HepG2 (cell line): ENCODE results near the gene CD4. TPM values are rescaled to one million over a fixed set of nuclear protein-coding genes. Genes with fewer than 3 reads are reported as not detected.
"Not testable (repeated sequence)": the region's sequence is repeated elsewhere in the genome, so short reads cannot be mapped to it uniquely, and the experiment has no call there.

Source experiments
- ATAC-seq: fragments of 200-7000 bp; cut with Tn5 transposase; 3 replicates; pipeline ENCODE4 v1.9.1; 2020; ENCODE audit warnings: mild to moderate bottlenecking, moderate library complexity
- BruUV-seq: library from RNA; stranded (reverse); fragments of 400-500 nt; replicated peaks from 2 replicates; lab custom pipeline; 2021; lab: Mats Ljungman, UMichigan
- CTCF ChIA-PET: fragments of 300-600 bp; formaldehyde crosslinking; extraction: SDS; loops from one replicate; lab custom pipeline; 2021; ENCODE audit warnings: low total read pairs, inconsistent platforms, low intra/inter-chr PET ratio; lab: Yijun Ruan, JAX
- POLR2A ChIA-PET: fragments of 350-600 bp; sonication (Branson Sonifier 250); formaldehyde crosslinking; loops from one replicate; lab custom pipeline; 2020; ENCODE audit warnings: antibody characterized with exemption, inconsistent platforms; lab: Yijun Ruan, JAX
- DNase-seq: peaks from one replicate; pipeline ENCODE4 v3.0.0-alpha.2; 2015; ENCODE audit warnings: low spot score
- FAIRE-seq: peaks from 3 replicates; lab custom pipeline; 2011; peaks lifted over from hg19 to GRCh38; lab: Jason Lieb, UNC
- H2AFZ ChIP-seq: one replicate; pipeline ENCODE4 v1.6.1; 2011; ENCODE audit warnings: low read length, inconsistent platforms
- H3K27ac ChIP-seq: fragments of 300-600 bp; 3 replicates; pipeline ENCODE4 v1.8.0; 2011; ENCODE audit warnings: mixed run types, mild to moderate bottlenecking, mixed read lengths, low read length, inconsistent platforms; ENCODE audit not compliant: insufficient read depth; ENCODE audit errors: extremely low read length
- H3K27me3 ChIP-seq, 2 experiments: fragments of 200-600 bp in 1 of 2; 2 replicates in 1 of 2; 3 replicates in 1 of 2; pipeline versions ENCODE4 v1.6.0 to v1.8.0; 2011; ENCODE audit warnings: low read length in 2 of 2, mild to moderate bottlenecking in 2 of 2, moderate library complexity in 2 of 2, inconsistent platforms in 1 of 2; ENCODE audit not compliant: insufficient read depth in 2 of 2, control insufficient read depth in 1 of 2
- H3K36me3 ChIP-seq, 2 experiments: fragments of 200-600 bp in 1 of 2; replicated peaks in 1 of 2; 2 replicates in 1 of 2; 3 replicates in 1 of 2; pipeline versions ENCODE4 v1.5.1 to v1.8.0; 2011; ENCODE audit warnings: low read length in 2 of 2, inconsistent platforms in 1 of 2; ENCODE audit not compliant: insufficient read depth in 2 of 2, control insufficient read depth in 1 of 2
- H3K4me1 ChIP-seq: 2 replicates; pipeline ENCODE4 v1.5.1; 2012; ENCODE audit warnings: low read length, inconsistent platforms; ENCODE audit not compliant: insufficient read depth
- H3K4me2 ChIP-seq: 2 replicates; pipeline ENCODE4 v1.6.0; 2011; ENCODE audit warnings: low read depth, low read length, inconsistent platforms
- H3K4me3 ChIP-seq, 3 experiments: fragments of 200-600 bp in 1 of 3; sonication (generic), shearing (Covaris generic) in 1 of 3; replicated peaks in 1 of 3; 2 replicates each; pipeline ENCODE4 v1.5.1; 2011 to 2016; ENCODE audit warnings: low read length in 3 of 3, inconsistent platforms in 2 of 3, low read depth in 2 of 3, mild to moderate bottlenecking in 2 of 3, control low read depth in 1 of 3, mixed read lengths in 1 of 3; ENCODE audit not compliant: insufficient read depth in 1 of 3
- H3K79me2 ChIP-seq: one replicate; pipeline ENCODE4 v1.6.1; 2011; ENCODE audit warnings: low read length, inconsistent platforms; ENCODE audit not compliant: insufficient read depth
- H3K9ac ChIP-seq: 2 replicates; pipeline ENCODE4 v1.6.0; 2011; ENCODE audit warnings: mild to moderate bottlenecking, low read depth, low read length, inconsistent platforms; ENCODE audit not compliant: insufficient read depth
- H3K9me3 ChIP-seq: 2 replicates; pipeline ENCODE4 v1.5.1; 2012; ENCODE audit warnings: mild to moderate bottlenecking, low read length
- H4K20me1 ChIP-seq: 2 replicates; pipeline ENCODE4 v1.6.0; 2011; ENCODE audit warnings: inconsistent platforms, mild to moderate bottlenecking, low read length, moderate library complexity; ENCODE audit not compliant: insufficient read depth
- MAZ ChIP-seq, 2 experiments: sonication (generic) in 1 of 2; formaldehyde crosslinking in 1 of 2; IDR thresholded peaks; 2 replicates each; pipeline versions ENCODE4 v1.5.0 to v1.6.1; 2012 to 2020; ENCODE audit warnings: low read depth in 2 of 2, mild to moderate bottlenecking in 2 of 2, borderline replicate concordance in 1 of 2, improper control_type of control experiment in 1 of 2, low read length in 1 of 2, missing genetic modification reagents in 1 of 2, moderate library complexity in 1 of 2
- TAF1 ChIP-seq: sonication (generic); formaldehyde crosslinking; IDR thresholded peaks from 2 replicates; pipeline ENCODE4 v1.4.0; 2020; ENCODE audit warnings: missing genetic modification reagents
- ZNF430 ChIP-seq: sonication (generic); formaldehyde crosslinking; IDR thresholded peaks from 2 replicates; pipeline ENCODE4 v1.9.0; 2021; ENCODE audit warnings: mild to moderate bottlenecking, missing genetic modification reagents
- ZNF550 ChIP-seq: sonication (generic); formaldehyde crosslinking; IDR thresholded peaks from 2 replicates; pipeline ENCODE4 v1.4.0; 2020; ENCODE audit warnings: mild to moderate bottlenecking, missing genetic modification reagents, borderline replicate concordance
- ZNF614 ChIP-seq: IDR thresholded peaks from 2 replicates; pipeline ENCODE4 v1.6.1; 2018; ENCODE audit warnings: missing biosample characterization, missing genetic modification reagents, inconsistent platforms, borderline replicate concordance
- ZNF891 ChIP-seq: sonication (generic); formaldehyde crosslinking; IDR thresholded peaks from 2 replicates; pipeline ENCODE4 v1.5.0; 2020; ENCODE audit warnings: mild to moderate bottlenecking, missing genetic modification reagents
- WGBS: methylation state at CpG from one replicate; pipeline ENCODE4 v1.1.6; 2017; ENCODE audit warnings: low lambda C conversion rate; 5-methylcytosine and 5-hydroxymethylcytosine counted together
- in situ Hi-C: cut with HindIII; loops from 2 replicates; pipeline ENCODE4 v1.10.0; 2017; ENCODE audit warnings: low pct_unique_long_range_greater_than_20kb; ENCODE audit not compliant: extremely low pct_ligation_motif_present
- intact Hi-C: fragments of 100-400 bp; cut with micrococcal nuclease; formaldehyde crosslinking; loops from one replicate; pipeline ENCODE4 v1.10.0; 2022; ENCODE audit not compliant: unreplicated experiment
- polyA plus RNA-seq, 8 experiments: library from polyadenylated mRNA; depleted of rRNA in 3 of 8; stranded (reverse) in 7 of 8; unstranded in 1 of 8; fragments of >200 nt; fragmentation: Illumina TruSeq in 4 of 8; extraction: Trizol in 4 of 8; gene quantifications; 2 replicates each; pipeline versions ENCODE4 v1.2.1 to v1.2.3, GENCODE V29; 2011 to 2016; ENCODE audit warnings: low read depth in 4 of 8, missing spikeins in 1 of 8, mixed read lengths in 1 of 8; ENCODE audit not compliant: insufficient read depth in 1 of 8
- total RNA-seq, 5 experiments: library from RNA; depleted of rRNA; stranded (reverse); fragments of >200 nt; fragmentation: Illumina TruSeq; extraction: Trizol; gene quantifications; 2 replicates each; pipeline ENCODE4 v1.2.3, GENCODE V29; 2016; ENCODE audit warnings: low read depth in 1 of 5
- TF ChIP-seq, protein P1 (sequence below): sonication (generic); formaldehyde crosslinking; IDR thresholded peaks from 2 replicates; pipeline ENCODE4 v1.4.0; 2020; ENCODE audit warnings: low read depth, missing genetic modification reagents
- TF ChIP-seq, protein P2 (sequence below): sonication (generic); formaldehyde crosslinking; IDR thresholded peaks from 2 replicates; pipeline ENCODE4 v1.4.0; 2020; ENCODE audit warnings: missing genetic modification reagents, borderline replicate concordance

Gene CD4
- total and polyA plus RNA-seq, 2 of the 13 experiments (the other 11 are each of a cell fraction or from before 2014, with no cell fraction given): 0.07 to 0.95 TPM

DNA sequence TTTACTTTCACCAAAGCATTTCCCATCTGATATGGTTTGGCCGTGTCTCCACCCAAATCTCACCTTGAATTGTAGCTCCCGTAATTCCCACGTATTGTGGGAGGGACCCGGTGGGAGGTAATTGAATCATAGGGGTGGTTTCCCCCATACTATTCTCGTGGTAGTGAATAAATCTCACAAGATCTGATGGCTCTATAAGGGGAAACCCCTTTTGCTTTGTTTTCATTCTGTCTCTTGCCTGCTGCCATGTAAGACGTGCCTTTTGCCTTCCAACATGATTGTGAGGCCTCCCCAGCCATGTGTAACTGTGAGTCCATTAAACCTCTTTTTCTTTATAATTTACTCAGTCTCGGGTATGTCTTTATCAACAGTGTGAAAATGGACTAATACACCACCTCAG lies 46.0 kb upstream of the CD4 start:
- in situ Hi-C loops: not testable (repeated sequence)

DNA sequence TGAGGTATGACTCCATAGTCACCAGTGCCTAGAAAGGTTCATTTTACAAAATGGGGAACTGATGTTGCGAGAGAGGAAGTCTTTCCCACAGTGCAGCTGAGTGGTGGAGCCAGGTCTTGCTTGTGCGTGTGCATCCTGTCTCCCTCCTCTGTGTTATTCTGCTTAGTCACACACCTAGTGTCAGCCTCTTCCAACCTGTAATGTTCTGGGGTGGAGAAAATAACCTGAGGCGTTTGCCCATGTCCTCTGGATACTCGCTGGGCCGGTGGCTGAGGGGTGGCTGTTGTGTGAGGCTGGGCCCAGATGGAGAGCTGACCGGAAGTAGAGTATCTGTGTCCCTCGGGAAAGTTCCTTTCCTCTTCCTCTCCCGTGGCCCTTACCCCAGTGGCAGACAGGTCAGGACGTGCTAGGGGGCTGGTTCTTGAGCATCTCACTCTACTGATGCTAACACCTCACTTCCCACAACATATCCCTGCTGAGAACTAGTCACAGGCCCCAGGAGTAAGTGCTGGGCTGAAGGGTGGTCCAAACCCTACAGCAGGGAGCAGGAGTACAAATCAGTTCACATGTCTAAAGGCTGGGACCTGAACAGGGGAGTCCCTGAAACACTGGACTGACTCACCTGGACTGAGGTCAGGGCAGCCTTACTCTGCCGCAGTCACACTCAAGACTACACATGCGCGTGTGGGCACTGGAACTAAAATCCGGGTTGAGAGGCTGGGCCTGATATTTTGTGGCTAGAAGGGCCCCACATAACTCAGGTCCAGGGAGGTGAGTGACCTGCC lies 43.4 kb upstream of the CD4 start:
- intact Hi-C loops: no loop called here
- DNase-seq (no peak), FAIRE-seq (no peak), ATAC-seq (no peak; the same call in 1 of the 3 replicates)
- Histone ChIP-seq H3K36me3 (peaks cover 31 to 44% of the 10 kb centered on the region in 2 experiments), H4K20me1 (no peaks in the 10 kb centered on the region), H3K79me2 (peaks cover 6% of the 10 kb centered on the region), H2AFZ (no peak overlapping the region), H3K4me1 (peaks cover 1% of the 10 kb centered on the region), H3K4me2 (no peak overlapping the region), H3K9ac (no peak overlapping the region), H3K4me3 (no peak overlapping the region), H3K27ac (no peak overlapping the region), H3K9me3 (no peaks in the 10 kb centered on the region), H3K27me3 (no peaks in the 10 kb centered on the region)
- WGBS: 95% methylated on average over 9 of the region's 13 CpGs
- in situ Hi-C loops: loop anchor here (5.0 kb wide), 1 partner anchor 36 kb away; no protein-coding TSS in a partner anchor
- ChIA-PET POLR2A (interaction anchor here (0.8 to 1.3 kb wide), 2 partner anchors 22 kb away, joined by 3 to 4 read pairs; partner anchors contain the start of gene COPS7A), CTCF (no interaction called here)
- BruUV-seq: no TSS peak
- TF ChIP-seq TAF1 (CRISPR knock-in tag) (no peak), MAZ (IDR thresholded peaks at IDR 0.05; ENCODE audit: borderline replicate concordance, low read depth, low read length) (no peak), MAZ (CRISPR knock-in tag; IDR thresholded peaks at IDR 0.05; ENCODE audit: low read depth) (no peak), ZNF891 (CRISPR knock-in tag) (no peak), ZNF614 (CRISPR knock-in tag) (no peak), ZNF550 (CRISPR knock-in tag) (no peak)
- TF ChIP-seq, protein P1, sequence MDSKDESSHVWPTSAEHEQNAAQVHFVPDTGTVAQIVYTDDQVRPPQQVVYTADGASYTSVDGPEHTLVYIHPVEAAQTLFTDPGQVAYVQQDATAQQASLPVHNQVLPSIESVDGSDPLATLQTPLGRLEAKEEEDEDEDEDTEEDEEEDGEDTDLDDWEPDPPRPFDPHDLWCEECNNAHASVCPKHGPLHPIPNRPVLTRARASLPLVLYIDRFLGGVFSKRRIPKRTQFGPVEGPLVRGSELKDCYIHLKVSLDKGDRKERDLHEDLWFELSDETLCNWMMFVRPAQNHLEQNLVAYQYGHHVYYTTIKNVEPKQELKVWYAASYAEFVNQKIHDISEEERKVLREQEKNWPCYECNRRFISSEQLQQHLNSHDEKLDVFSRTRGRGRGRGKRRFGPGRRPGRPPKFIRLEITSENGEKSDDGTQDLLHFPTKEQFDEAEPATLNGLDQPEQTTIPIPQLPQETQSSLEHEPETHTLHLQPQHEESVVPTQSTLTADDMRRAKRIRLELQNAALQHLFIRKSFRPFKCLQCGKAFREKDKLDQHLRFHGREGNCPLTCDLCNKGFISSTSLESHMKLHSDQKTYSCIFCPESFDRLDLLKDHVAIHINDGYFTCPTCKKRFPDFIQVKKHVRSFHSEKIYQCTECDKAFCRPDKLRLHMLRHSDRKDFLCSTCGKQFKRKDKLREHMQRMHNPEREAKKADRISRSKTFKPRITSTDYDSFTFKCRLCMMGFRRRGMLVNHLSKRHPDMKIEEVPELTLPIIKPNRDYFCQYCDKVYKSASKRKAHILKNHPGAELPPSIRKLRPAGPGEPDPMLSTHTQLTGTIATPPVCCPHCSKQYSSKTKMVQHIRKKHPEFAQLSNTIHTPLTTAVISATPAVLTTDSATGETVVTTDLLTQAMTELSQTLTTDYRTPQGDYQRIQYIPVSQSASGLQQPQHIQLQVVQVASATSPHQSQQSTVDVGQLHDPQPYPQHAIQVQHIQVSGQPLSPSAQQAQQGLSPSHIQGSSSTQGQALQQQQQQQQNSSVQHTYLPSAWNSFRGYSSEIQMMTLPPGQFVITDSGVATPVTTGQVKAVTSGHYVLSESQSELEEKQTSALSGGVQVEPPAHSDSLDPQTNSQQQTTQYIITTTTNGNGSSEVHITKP (CRISPR knock-in tag): no peak
- TF ChIP-seq, protein P2, sequence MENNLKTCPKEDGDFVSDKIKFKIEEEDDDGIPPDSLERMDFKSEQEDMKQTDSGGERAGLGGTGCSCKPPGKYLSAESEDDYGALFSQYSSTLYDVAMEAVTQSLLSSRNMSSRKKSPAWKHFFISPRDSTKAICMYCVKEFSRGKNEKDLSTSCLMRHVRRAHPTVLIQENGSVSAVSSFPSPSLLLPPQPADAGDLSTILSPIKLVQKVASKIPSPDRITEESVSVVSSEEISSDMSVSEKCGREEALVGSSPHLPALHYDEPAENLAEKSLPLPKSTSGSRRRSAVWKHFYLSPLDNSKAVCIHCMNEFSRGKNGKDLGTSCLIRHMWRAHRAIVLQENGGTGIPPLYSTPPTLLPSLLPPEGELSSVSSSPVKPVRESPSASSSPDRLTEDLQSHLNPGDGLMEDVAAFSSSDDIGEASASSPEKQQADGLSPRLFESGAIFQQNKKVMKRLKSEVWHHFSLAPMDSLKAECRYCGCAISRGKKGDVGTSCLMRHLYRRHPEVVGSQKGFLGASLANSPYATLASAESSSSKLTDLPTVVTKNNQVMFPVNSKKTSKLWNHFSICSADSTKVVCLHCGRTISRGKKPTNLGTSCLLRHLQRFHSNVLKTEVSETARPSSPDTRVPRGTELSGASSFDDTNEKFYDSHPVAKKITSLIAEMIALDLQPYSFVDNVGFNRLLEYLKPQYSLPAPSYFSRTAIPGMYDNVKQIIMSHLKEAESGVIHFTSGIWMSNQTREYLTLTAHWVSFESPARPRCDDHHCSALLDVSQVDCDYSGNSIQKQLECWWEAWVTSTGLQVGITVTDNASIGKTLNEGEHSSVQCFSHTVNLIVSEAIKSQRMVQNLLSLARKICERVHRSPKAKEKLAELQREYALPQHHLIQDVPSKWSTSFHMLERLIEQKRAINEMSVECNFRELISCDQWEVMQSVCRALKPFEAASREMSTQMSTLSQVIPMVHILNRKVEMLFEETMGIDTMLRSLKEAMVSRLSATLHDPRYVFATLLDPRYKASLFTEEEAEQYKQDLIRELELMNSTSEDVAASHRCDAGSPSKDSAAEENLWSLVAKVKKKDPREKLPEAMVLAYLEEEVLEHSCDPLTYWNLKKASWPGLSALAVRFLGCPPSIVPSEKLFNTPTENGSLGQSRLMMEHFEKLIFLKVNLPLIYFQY (CRISPR knock-in tag): no peak

More for the DNA sequence above, 46.0 kb upstream of the CD4 start:
- H3K27me3 ChIP-seq, FAIRE-seq, H3K79me2 ChIP-seq, DNase-seq, CTCF ChIA-PET, H2AFZ ChIP-seq, H3K4me1 ChIP-seq, POLR2A ChIA-PET: not testable (repeated sequence)
- peak; percentile 89 for TF ChIP-seq ZNF430 (CRISPR knock-in tag)
- TF ChIP-seq, all 625 proteins: peak for 1; not testable (repeated sequence) for 624
- 36% methylated on average over 7 of the region's 7 CpGs for WGBS
- H3K9me3 ChIP-seq, intact Hi-C loops, H4K20me1 ChIP-seq, H3K27ac ChIP-seq, H3K4me3 ChIP-seq, H3K4me2 ChIP-seq, H3K9ac ChIP-seq, BruUV-seq, ATAC-seq: not testable (repeated sequence)
- H3K36me3 ChIP-seq: peaks cover 16 to 18% of the 10 kb centered on the region in 2 experiments; a peak in 4 of 5 replicates
